Sigmoid colon (tissue), 4 donors: ENCODE results near the gene PODXL2.

Experiments used
- CTCF ChIP-seq, 4 experiments: fragments of 450-650 bp in 3 of 4; fragments of 200-600 bp in 1 of 4; IDR thresholded peaks; one replicate each; pipeline ENCODE4 v1.5.1; 2016 to 2019; ENCODE audit warnings: antibody characterized with exemption in 4 of 4, mild to moderate bottlenecking in 3 of 4, moderate library complexity in 2 of 4
- EP300 ChIP-seq, 4 donors: sonication (generic); formaldehyde crosslinking; IDR thresholded peaks; one replicate each; pipeline ENCODE4 v1.6.1; 2017; ENCODE audit warnings: antibody characterized with exemption in 4 of 4

GRCh38 chr3:127663151-127663550, 34.2 kb downstream of the PODXL2 start:
- TF ChIP-seq CTCF (IDR thresholded peaks at IDR 0.05) (no peak), EP300 (IDR thresholded peaks at IDR 0.05) (no peak)
